ENCODE data around the gene AGMO.

AGMO gene

DNA sequence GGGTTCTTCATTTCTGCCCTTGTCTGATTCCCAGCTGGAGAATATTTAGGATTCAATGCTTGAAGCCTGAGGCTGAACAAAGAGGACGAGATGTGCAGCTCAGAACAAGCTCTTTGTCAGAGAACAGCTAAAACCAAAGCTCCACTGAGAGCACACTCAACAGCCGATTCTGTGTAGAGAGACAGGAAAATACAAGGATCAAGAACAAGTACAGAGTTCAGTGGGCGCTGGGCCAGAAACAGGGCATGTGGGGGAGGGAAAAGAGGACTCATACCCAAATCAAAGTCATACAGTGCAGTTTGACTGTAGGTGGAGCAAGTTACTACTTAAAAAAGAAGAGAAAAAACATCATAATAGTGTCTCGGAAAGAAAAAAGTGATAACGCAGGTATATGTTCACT is at the start of gene AGMO:
Gene AGMO (minus strand): TSS at position 181 of the 400 bp plus-strand sequence.
- DNase-seq (ENCODE audit: low read depth, low spot score): no peak

DNA sequence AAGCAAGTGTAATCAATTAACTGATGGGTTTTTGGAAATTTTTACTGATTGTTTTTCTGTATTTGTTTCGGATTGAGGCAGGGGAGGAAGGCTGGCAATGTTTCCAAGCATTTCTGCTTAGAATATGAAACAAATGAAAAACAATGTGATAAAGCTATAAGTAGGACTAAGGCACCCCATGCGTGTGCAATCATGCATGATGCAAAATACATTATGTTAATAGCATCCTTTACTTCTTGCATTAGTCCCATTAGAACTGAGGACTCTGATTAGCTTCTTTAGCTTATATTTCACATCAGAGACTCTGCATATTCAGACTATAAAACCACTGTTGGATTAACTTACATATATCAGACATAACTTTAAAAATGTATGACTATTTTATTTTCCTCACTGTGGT is 48.7 kb upstream of the AGMO start:
- no peak for DNase-seq (ENCODE audit: low read depth, low spot score)

GRCh38 chr7:15609287-15609686 is 47.5 kb upstream of the AGMO start:
- no peak for DNase-seq (ENCODE audit: low read depth, low spot score)

GRCh38 chr7:15607529-15608210 is 45.9 kb upstream of the AGMO start:
- DNase-seq (ENCODE audit: low read depth, low spot score): no peak

DNA sequence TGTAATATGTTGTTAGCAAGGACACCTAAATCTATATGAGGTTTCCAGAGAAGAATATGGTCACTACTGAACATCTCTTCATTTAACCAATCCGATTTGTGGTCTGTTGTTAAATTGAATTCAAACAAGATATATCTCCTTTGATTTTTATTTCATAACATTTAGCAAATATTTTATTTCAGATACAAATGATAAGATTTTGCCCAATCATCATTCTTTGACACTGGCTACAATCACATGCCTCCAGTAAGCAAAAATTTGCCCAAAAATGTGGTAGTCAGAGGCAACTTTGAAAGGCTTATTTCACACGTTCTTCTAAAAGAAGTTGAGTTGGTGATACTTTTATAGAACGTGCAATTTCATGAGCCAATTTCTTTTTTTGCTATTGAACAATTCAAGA is 44.7 kb upstream of the AGMO start:
- no peak for DNase-seq (ENCODE audit: low read depth, low spot score)

- DNase-seq (ENCODE audit: low read depth, low spot score): no peak
Measured at GRCh38 chr7:15604166-15604565, 42.4 kb upstream of the AGMO start.

DNA sequence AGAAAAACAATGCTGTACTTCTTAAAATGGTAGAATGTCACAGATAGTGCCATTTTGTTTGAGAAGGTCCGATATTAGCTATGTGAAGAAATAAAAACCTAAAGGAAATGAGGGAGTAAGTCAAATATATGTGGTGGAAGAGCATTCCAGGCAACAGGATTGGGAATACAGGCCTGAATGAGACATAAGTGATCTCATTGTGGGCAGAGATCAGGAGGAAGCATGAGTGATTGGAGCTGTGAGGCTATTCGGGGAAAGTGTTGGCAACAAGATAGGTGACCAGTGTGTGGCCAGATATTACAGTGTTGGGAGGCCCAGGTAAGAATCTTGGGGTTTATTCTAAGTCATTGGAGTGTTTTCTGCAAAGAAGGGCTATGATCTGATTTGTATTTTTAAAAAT is 41.3 kb upstream of the AGMO start:
- peak; percentile 26 for DNase-seq (ENCODE audit: low read depth, low spot score)

GRCh38 chr7:15602236-15602635 is 40.4 kb upstream of the AGMO start:
- peak; percentile 29 for DNase-seq (ENCODE audit: low read depth, low spot score)

GRCh38 chr7:15601175-15601574 is 39.4 kb upstream of the AGMO start:
- no peak for DNase-seq (ENCODE audit: low read depth, low spot score)

DNA sequence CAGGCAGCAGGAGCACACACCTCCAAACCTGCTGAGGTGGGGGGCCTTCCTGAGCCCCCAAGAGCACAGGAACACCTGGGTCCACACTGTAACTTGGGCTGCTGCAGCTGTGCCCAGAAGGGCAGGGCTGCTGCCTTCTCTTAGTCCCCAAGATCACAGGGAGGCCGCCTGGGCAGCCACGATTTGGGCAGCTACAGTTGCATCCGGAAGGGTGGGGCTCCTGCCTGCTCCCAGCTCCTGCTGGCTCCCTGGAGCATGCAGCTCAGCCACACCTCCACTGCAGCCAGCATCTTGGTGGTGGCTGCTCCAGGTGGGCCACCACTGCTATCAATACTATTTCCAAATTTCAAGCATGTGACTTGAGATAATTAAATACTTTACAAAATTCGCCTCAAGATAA is 38.5 kb upstream of the AGMO start:
- DNase-seq (ENCODE audit: low read depth, low spot score): no peak

GRCh38 chr7:15594461-15594860 is 32.6 kb upstream of the AGMO start:
- no peak for DNase-seq (ENCODE audit: low read depth, low spot score)

DNA sequence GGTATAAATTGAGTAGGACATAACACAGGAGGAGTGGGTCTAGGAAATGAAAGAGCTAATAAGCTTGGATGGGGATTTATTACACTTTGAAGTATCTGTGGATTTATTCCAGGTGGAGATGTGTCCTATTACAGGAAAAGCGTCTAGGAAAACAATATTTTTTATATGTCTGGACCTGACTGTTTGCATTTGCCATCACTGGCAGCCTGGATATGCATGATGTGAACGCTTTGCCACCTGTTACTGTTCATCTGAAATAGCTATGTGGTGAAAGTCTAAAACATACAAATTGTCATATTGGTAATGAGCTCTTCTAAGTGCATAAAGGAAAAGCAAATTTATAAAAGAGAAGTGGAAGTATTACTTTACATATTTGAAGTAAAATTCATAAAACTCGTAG is 31.6 kb upstream of the AGMO start:
- DNase-seq (ENCODE audit: low read depth, low spot score): no peak

GRCh38 chr7:15586266-15586665 is 24.5 kb upstream of the AGMO start:
- no peak for DNase-seq (ENCODE audit: low read depth, low spot score)

- DNase-seq (ENCODE audit: low read depth, low spot score): no peak
Measured at GRCh38 chr7:15584575-15584974, 22.8 kb upstream of the AGMO start.

GRCh38 chr7:15582773-15583172 is 21.0 kb upstream of the AGMO start:
- DNase-seq (ENCODE audit: low read depth, low spot score): no peak

DNA sequence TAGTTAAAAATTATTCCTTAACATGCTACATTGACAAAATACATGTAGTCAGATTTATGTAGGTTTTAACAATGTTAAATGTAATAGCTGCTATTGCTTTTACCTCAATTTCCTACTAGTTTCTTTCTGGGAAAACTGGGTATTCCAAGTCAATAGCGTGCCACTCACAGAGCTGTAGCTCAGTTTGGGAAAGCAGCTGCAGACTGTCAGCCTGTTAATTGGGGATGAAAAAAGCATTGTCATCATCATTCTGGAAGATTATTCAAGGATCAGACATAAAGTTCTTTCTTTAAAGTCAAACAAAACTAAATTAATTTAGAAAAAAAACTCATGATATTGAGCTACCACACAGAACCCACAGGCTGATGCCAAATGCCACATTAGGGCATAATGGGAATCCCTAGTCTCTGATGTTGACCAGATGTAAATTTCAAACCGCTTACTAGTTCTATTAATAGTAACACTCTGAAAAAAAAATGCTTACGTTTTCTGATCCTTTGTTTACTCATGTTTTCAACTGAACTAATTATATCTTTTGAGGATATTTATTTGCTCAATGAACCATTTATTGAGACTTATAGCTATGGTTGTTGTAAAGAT is 19.6 kb upstream of the AGMO start:
- no peak for DNase-seq (ENCODE audit: low read depth, low spot score)

- no peak for DNase-seq (ENCODE audit: low read depth, low spot score)
Measured at GRCh38 chr7:15580604-15581351, 19.0 kb upstream of the AGMO start.

GRCh38 chr7:15577600-15577999 is 15.8 kb upstream of the AGMO start:
- no peak for DNase-seq (ENCODE audit: low read depth, low spot score)

DNA sequence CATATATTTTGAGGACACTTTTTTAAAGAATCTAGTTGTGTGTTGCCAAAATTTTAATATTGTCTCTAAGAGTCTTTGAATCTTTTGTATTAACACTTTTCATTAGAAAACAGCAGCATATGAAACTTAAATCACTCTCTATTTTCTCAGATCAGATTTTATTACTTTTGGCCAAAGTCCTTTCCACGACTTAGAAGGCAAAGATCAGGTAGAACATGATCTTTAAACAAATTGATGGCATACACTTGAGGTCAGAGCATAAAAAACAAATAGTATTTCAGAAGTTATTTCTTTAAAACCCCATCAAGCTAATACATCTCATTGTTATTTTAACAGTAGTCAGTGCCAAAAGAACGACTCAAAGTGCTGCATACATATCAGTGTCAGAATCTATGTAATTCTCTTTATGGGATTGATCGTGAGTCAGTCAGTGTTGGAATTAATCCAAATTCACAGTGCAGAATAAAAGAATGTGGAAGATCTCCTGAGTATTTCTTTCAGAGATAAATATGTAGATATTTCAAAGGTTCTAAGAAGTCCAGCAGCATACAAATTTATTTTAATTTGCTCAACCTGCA is 9.6 kb upstream of the AGMO start:
- DNase-seq (ENCODE audit: low read depth, low spot score): peak; percentile 21

- DNase-seq (ENCODE audit: low read depth, low spot score): peak; percentile 9
Measured at GRCh38 chr7:15567652-15568051, 5.8 kb upstream of the AGMO start.

GRCh38 chr7:15567036-15567435 is 5.2 kb upstream of the AGMO start:
- DNase-seq (ENCODE audit: low read depth, low spot score): no peak

GRCh38 chr7:15566476-15566875 is 4.7 kb upstream of the AGMO start:
- DNase-seq (ENCODE audit: low read depth, low spot score): no peak

DNA sequence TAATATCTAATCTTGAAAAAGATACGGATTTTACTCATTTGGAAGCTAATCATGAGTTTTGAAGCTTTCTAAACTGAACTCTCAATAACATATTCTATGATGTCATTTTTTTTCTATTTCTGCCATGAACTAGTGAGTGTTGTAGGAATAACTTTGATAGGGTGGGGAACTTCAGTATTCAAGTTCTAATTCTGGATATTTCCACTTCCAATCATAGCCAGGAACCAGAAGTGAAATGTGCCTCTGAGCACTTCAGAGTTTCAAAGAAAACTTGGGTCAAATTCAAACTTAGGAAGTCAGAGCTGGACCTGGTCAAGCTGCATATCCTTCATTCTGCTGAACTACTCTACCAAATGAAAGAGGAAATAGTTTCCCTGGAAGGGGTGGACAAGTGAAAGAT is 847 bp downstream of the AGMO start:
- DNase-seq (ENCODE audit: low read depth, low spot score): no peak

Measured in astrocyte of the hippocampus (primary cell).